ENCODE data around the gene RAP1GAP.

The RAP1GAP gene

DNA sequence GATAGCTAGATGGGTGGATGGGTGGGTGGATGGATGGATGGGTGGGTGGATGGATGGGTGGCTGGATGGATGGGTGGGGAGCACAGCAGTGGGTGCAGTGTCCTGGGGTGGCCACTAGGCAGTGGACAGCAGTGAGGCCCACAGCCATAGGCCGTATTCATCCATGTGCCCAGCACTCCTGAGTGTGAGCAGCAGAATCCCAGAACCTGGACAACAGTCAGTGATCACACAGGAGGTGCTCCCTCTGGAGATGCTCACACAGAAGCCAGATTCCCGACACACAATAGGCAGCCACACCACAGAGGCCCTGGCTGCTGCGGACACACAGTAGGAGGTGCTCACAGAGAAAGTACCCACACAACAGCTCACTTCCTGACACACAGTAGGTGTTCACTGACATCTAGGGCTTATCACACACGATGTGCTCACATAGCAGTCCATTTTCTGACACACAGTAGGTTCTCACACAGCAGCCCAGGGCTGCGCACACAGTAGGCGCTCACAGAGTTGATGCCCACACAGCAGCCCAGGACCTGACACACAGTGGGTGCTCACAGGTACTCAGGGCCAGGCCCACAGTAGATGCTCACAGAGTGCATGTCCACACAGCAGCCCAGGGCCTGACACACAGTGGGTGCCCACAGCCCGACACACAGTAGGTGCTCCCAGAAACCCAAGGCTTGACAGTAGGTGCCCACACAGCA, 64.0 kb downstream of the RAP1GAP start:
- Histone ChIP-seq H3K4me3 (ENCODE audit: low read length in 2 of 2) (no peak overlapping the region), H3K36me3 (ENCODE audit: control insufficient read depth in 2 of 2, insufficient read depth in 2 of 2, low read length in 2 of 2) (no peaks in the 10 kb centered on the region), H3K27me3 (ENCODE audit: control insufficient read depth in 1 of 2, insufficient read depth in 2 of 2, low read length in 2 of 2) (peaks cover 3 to 6% of the 10 kb centered on the region in 2 donors), H3K4me1 (ENCODE audit: control insufficient read depth, insufficient read depth, low read length) (peaks cover 2% of the 10 kb centered on the region), H3K27ac (ENCODE audit: low read length) (no peak overlapping the region), H3K9ac (ENCODE audit: low read length in 2 of 2) (no peak overlapping the region), H3K9me3 (ENCODE audit: control insufficient read depth in 2 of 2, low read length in 2 of 2) (no peaks in the 10 kb centered on the region)

DNA sequence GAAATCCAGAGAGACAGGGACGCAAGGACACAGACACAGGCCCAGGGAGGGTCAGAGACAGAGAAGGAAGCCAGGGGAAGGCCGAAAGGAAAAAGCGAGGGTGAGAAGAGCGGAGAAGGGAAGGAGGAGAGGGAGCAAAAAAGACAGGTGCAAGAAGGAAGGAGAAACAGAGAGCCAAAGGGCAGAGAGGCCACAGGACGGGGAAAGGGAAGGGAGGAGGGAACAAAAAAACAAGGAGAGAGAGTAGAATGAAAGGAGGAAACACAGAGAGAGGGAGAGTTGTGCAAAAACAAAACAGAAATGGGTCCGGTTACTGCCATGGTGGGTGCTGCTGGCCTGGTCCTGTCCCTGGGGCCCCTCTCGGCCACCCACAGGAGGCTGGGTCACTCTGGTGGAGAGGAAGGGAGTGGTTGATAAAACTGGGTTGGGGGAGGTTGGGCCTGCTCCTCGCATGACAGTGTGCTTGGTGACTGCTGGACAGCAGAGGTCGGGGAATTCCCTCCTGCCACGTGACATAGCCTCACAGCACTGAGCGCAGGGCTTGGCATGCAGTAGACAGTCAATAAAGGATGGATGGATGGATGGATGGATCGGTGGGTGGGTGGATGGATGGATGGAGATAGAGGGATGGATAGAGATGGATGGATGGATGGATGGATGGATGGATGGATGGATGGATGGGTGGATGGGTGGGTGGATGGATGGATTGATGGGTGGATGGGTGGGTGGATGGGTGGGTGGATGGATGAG, 64.8 kb downstream of the RAP1GAP start:
- Histone ChIP-seq H3K27me3 (ENCODE audit: control insufficient read depth in 1 of 2, insufficient read depth in 2 of 2, low read length in 2 of 2) (peaks cover 3 to 6% of the 10 kb centered on the region in 2 donors), H3K4me1 (ENCODE audit: control insufficient read depth, insufficient read depth, low read length) (peaks cover 2% of the 10 kb centered on the region)

DNA sequence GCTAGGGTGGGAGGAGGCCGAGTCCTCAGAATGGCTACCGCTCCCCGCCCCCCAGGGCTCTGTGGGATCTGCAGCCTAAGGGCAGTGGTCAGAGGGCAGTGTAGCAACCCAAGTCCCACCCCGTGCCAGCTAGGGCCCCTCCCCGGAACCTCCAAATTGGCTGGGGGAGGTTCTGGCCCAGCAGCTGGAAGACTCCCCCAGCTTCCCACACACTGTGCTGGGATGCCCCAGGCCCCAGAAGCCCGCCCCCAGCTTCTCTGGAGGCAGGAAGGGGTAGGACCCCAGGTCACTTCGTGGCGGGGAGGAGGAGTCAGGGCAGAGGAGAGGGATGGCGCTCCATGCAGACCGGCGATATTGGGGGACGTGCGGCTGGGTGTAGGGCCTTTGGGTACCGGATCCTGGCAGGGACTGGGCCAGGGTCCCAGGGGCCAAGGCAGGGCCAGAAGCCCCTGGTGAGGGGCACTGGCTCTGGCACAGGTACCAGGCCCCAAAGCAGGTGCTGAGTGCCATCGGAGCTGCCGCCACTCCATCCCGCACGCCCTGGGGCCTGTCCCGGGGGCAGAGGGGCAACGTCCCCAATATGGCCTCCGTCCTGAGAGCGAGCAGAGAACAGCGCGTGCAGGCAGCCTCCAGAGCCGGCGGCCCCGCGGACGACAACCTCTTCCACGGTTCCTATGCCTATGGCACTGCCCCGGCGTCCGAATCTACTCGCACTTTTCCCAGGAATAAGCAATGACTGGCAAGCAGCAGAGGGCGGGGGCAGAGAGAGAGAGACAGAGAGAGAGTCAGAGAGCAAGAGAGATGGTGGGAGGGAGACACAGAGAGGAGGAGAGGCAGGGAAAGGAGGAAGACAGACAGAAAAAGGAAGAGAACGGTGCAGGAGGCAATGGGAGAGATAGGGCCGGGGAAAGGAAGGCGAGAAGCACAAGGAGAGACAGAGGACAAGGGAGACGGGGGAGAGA, 65.7 kb downstream of the RAP1GAP start:
- peaks cover 3 to 6% of the 10 kb centered on the region in 2 donors for H3K27me3 ChIP-seq (ENCODE audit: control insufficient read depth in 1 of 2, insufficient read depth in 2 of 2, low read length in 2 of 2)
- no peak overlapping the region for H3K4me3 ChIP-seq (ENCODE audit: low read length in 2 of 2)
- H3K9me3 ChIP-seq (ENCODE audit: control insufficient read depth in 2 of 2, low read length in 2 of 2), result no peaks in the 10 kb centered on the region
- H3K36me3 ChIP-seq (ENCODE audit: control insufficient read depth in 2 of 2, insufficient read depth in 2 of 2, low read length in 2 of 2), result no peaks in the 10 kb centered on the region
- H3K27ac ChIP-seq (ENCODE audit: low read length), result no peak overlapping the region
- H3K9ac ChIP-seq (ENCODE audit: low read length in 2 of 2), result no peak overlapping the region
- H3K4me1 ChIP-seq (ENCODE audit: control insufficient read depth, insufficient read depth, low read length), result peaks cover 2% of the 10 kb centered on the region

More for the DNA sequence above, 64.8 kb downstream of the RAP1GAP start:
- no peaks in the 10 kb centered on the region for H3K36me3 ChIP-seq (ENCODE audit: control insufficient read depth in 2 of 2, insufficient read depth in 2 of 2, low read length in 2 of 2)
- no peaks in the 10 kb centered on the region for H3K9me3 ChIP-seq (ENCODE audit: control insufficient read depth in 2 of 2, low read length in 2 of 2)
- H3K27ac ChIP-seq (ENCODE audit: low read length), result no peak overlapping the region
- no peak overlapping the region for H3K4me3 ChIP-seq (ENCODE audit: low read length in 2 of 2)
- H3K9ac ChIP-seq (ENCODE audit: low read length in 2 of 2), result no peak overlapping the region

DNA sequence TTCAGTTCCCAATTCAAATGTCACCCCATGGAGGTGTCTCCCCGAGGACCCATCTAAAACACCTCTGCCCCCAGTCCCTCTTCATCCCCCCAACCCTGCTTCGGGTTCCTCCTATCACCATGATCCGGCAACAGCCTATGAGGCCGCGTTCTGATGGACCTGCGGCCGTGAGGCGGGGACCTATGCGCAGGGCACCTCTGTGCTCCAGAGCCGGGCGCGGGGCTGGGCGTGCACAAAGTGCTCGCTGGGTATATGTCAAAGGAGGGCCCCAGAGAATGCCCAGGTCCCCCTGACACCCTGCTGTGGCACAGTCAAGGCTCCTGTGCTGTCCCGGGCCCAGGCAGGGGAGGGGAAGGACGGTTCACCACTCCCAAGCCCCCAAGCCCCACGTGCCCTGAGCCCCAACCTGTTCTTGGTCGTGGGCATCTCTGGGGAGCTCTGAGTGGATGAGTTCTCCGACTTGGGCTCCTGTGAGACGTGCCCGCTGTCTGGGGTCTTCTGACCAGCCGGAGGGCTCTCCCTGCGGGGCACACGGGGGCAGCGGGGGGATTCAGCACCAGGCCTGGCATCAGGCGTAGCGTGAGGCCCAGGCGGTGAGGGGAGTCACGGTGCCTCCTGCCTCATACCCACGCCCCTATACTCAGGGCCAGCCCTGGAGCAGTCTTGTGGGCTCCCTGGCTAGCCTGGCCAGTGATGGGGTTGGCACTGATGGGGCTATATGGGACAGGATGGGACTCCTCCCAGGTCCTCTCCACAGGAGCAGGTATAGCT, 67.7 kb downstream of the RAP1GAP start:
- no peaks in the 10 kb centered on the region for H3K9me3 ChIP-seq (ENCODE audit: control insufficient read depth in 2 of 2, low read length in 2 of 2)

DNA sequence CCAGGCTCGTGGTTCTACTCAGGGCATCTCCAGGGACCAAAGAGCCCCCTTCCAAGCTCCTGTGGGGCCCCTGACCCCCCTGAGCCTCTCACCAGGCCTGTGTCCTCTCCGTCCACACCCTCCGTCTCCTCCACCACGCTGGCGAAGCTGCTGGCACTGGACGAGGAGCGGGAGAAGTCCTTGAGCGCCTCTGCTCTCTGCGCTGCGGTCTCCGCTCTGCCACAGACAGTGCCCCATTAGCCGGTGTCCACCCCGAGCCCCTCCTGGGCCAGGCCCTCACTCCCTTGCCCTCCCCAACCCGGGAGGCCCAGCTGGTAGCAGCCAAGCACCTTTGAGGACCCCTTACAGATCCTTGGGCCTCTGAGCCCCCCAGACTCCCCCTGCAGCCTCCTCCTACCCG, 69.8 kb downstream of the RAP1GAP start:
- no peaks in the 10 kb centered on the region for H3K9me3 ChIP-seq (ENCODE audit: control insufficient read depth in 2 of 2, low read length in 2 of 2)
- no peaks in the 10 kb centered on the region for H3K36me3 ChIP-seq (ENCODE audit: control insufficient read depth in 2 of 2, insufficient read depth in 2 of 2, low read length in 2 of 2)
- H3K27me3 ChIP-seq (ENCODE audit: control insufficient read depth in 1 of 2, insufficient read depth in 2 of 2, low read length in 2 of 2), result peaks cover 10 to 18% of the 10 kb centered on the region in 2 donors
- no peak overlapping the region for H3K9ac ChIP-seq (ENCODE audit: low read length in 2 of 2)
- no peaks in the 10 kb centered on the region for H3K4me1 ChIP-seq (ENCODE audit: control insufficient read depth, insufficient read depth, low read length)
- no peak overlapping the region for H3K27ac ChIP-seq (ENCODE audit: low read length)
- H3K4me3 ChIP-seq (ENCODE audit: low read length in 2 of 2), result no peak overlapping the region

More for the DNA sequence above, 67.7 kb downstream of the RAP1GAP start:
- H3K27me3 ChIP-seq (ENCODE audit: control insufficient read depth in 1 of 2, insufficient read depth in 2 of 2, low read length in 2 of 2), result peaks cover 3 to 6% of the 10 kb centered on the region in 2 donors
- no peaks in the 10 kb centered on the region for H3K4me1 ChIP-seq (ENCODE audit: control insufficient read depth, insufficient read depth, low read length)
- no peak overlapping the region for H3K27ac ChIP-seq (ENCODE audit: low read length)
- no peak overlapping the region for H3K4me3 ChIP-seq (ENCODE audit: low read length in 2 of 2)
- no peak overlapping the region for H3K9ac ChIP-seq (ENCODE audit: low read length in 2 of 2)
- H3K36me3 ChIP-seq (ENCODE audit: control insufficient read depth in 2 of 2, insufficient read depth in 2 of 2, low read length in 2 of 2), result no peaks in the 10 kb centered on the region

DNA sequence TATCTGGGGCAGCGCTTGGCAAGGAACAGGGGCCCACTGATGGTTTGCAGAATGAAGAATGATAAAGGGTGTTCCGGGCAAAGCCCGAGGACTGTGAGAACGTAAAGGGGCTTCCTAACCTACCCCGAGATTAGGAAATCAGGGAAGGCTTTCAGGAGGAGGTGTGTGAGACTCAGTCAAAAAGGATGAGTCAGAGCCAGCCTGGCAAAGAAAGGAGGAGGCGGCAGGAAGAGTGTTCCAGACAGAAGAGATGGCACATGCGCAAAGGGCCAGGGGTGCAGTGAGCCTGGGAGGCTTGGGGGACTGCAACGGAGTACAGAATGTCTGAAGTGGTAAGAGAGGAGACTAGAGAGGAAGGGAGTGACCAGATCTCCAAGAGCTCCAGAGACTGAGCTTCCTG, 70.3 kb downstream of the RAP1GAP start:
- no peak overlapping the region for H3K9ac ChIP-seq (ENCODE audit: low read length in 2 of 2)
- no peak overlapping the region for H3K27ac ChIP-seq (ENCODE audit: low read length)
- no peaks in the 10 kb centered on the region for H3K9me3 ChIP-seq (ENCODE audit: control insufficient read depth in 2 of 2, low read length in 2 of 2)
- no peaks in the 10 kb centered on the region for H3K4me1 ChIP-seq (ENCODE audit: control insufficient read depth, insufficient read depth, low read length)
- no peaks in the 10 kb centered on the region for H3K36me3 ChIP-seq (ENCODE audit: control insufficient read depth in 2 of 2, insufficient read depth in 2 of 2, low read length in 2 of 2)
- H3K27me3 ChIP-seq (ENCODE audit: control insufficient read depth in 1 of 2, insufficient read depth in 2 of 2, low read length in 2 of 2), result peaks cover 11 to 18% of the 10 kb centered on the region in 2 donors
- H3K4me3 ChIP-seq (ENCODE audit: low read length in 2 of 2), result no peak overlapping the region

DNA sequence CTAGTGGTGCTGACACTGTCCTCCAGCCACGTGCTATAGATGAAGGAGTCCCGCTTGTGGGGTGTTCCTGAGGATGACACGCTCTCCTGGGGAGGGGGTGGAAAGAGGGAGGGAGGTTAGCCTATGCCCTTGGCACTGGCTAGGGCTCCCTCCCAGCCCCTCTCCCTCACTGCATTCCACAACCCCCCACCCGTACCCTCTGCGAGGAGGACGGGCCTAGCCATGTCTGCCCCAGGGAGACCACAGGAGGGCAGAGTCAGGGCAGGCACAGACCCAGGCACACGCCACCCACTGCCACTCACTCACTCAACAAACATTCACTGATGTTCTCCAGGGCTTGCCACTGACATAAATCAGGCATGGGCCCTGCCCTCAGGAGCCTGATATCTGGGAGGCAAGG, 70.7 kb downstream of the RAP1GAP start:
- Histone ChIP-seq H3K9me3 (ENCODE audit: control insufficient read depth in 2 of 2, low read length in 2 of 2) (no peaks in the 10 kb centered on the region), H3K4me3 (ENCODE audit: low read length in 2 of 2) (no peak overlapping the region), H3K27ac (ENCODE audit: low read length) (no peak overlapping the region), H3K9ac (ENCODE audit: low read length in 2 of 2) (no peak overlapping the region), H3K4me1 (ENCODE audit: control insufficient read depth, insufficient read depth, low read length) (no peaks in the 10 kb centered on the region), H3K27me3 (ENCODE audit: control insufficient read depth in 1 of 2, insufficient read depth in 2 of 2, low read length in 2 of 2) (peaks cover 14 to 18% of the 10 kb centered on the region in 2 donors), H3K36me3 (ENCODE audit: control insufficient read depth in 2 of 2, insufficient read depth in 2 of 2, low read length in 2 of 2) (no peaks in the 10 kb centered on the region)

DNA sequence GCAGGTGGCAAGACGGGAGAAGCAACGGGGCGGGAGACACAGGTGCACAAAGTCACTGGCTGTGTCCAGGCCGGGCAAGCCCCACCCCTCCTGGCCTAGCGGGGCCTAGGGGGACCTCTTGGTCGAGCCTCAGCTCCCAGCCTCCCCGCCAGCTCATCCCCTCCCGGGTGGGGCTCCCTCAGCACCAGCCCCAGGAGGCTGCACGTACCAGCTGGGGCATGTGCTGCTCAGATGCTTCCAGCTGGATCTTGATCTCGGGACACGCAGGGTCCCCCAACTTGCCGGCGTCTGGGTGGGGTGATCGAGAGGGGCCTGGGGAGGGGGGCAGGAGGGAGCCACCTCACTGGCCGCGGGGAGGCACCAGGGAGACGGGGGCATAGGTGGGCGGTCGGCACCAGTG, 71.4 kb downstream of the RAP1GAP start:
- no peaks in the 10 kb centered on the region for H3K4me1 ChIP-seq (ENCODE audit: control insufficient read depth, insufficient read depth, low read length)
- H3K36me3 ChIP-seq (ENCODE audit: control insufficient read depth in 2 of 2, insufficient read depth in 2 of 2, low read length in 2 of 2), result no peaks in the 10 kb centered on the region
- no peak overlapping the region for H3K9ac ChIP-seq (ENCODE audit: low read length in 2 of 2)
- no peaks in the 10 kb centered on the region for H3K9me3 ChIP-seq (ENCODE audit: control insufficient read depth in 2 of 2, low read length in 2 of 2)
- H3K27me3 ChIP-seq (ENCODE audit: control insufficient read depth in 1 of 2, insufficient read depth in 2 of 2, low read length in 2 of 2), result peaks cover 14 to 20% of the 10 kb centered on the region in 2 donors
- no peak overlapping the region for H3K27ac ChIP-seq (ENCODE audit: low read length)
- no peak overlapping the region for H3K4me3 ChIP-seq (ENCODE audit: low read length in 2 of 2)

DNA sequence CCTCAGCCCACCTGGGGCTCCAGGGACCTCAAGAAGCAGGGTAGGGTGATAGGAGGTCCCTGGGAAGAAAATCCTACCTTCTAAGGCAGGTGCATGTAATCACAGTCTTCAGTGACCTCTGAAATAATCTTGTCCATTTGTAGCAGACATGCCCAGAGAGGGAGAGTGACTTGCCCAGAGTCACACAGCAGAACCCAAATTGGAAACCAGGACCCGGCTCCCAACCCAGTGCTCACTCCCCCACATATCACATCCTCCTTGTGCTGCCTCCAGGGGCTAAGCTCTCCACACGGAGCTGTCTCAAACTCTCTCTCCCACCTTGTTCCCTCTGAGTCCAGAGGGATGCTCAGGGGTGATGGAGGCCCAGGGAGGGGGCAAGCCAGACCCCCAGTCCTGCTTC, 72.5 kb downstream of the RAP1GAP start:
- Histone ChIP-seq H3K36me3 (ENCODE audit: control insufficient read depth in 2 of 2, insufficient read depth in 2 of 2, low read length in 2 of 2) (no peaks in the 10 kb centered on the region), H3K27me3 (ENCODE audit: control insufficient read depth in 1 of 2, insufficient read depth in 2 of 2, low read length in 2 of 2) (peaks cover 12 to 15% of the 10 kb centered on the region in 2 donors), H3K4me1 (ENCODE audit: control insufficient read depth, insufficient read depth, low read length) (no peaks in the 10 kb centered on the region), H3K4me3 (ENCODE audit: low read length in 2 of 2) (no peak overlapping the region), H3K9me3 (ENCODE audit: control insufficient read depth in 2 of 2, low read length in 2 of 2) (no peaks in the 10 kb centered on the region), H3K27ac (ENCODE audit: low read length) (no peak overlapping the region), H3K9ac (ENCODE audit: low read length in 2 of 2) (no peak overlapping the region)

DNA sequence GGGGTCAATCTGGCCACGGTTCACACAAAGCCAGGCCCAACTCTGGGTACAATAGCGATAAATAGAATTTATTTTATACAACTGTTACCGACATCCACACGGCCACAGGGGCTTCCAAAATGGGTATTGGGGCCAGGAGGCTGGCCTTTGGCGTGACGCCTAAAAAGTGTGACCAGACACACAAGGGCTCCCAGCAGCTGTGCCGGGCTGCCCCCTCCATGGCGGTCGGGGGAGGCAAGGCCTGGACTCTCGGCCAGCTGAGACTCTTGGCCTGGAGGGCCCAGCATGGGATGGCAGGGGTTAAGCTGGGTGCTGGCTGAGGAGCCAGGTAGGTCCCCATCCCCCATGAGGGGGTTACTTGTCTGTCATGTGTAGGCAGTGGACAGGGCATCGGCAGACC, 73.0 kb downstream of the RAP1GAP start:
- peaks cover 13 to 18% of the 10 kb centered on the region in 2 donors for H3K27me3 ChIP-seq (ENCODE audit: control insufficient read depth in 1 of 2, insufficient read depth in 2 of 2, low read length in 2 of 2)
- no peaks in the 10 kb centered on the region for H3K9me3 ChIP-seq (ENCODE audit: control insufficient read depth in 2 of 2, low read length in 2 of 2)
- no peak overlapping the region for H3K4me3 ChIP-seq (ENCODE audit: low read length in 2 of 2)
- H3K4me1 ChIP-seq (ENCODE audit: control insufficient read depth, insufficient read depth, low read length), result no peaks in the 10 kb centered on the region
- H3K36me3 ChIP-seq (ENCODE audit: control insufficient read depth in 2 of 2, insufficient read depth in 2 of 2, low read length in 2 of 2), result no peaks in the 10 kb centered on the region
- no peak overlapping the region for H3K27ac ChIP-seq (ENCODE audit: low read length)
- H3K9ac ChIP-seq (ENCODE audit: low read length in 2 of 2), result no peak overlapping the region
